Dermis microvascular lymphatic vessel endothelial cell (primary cell): Measurements from ENCODE around the gene RFX4. TPM values are rescaled to one million over a fixed set of nuclear protein-coding genes. Genes with fewer than 3 reads are reported as not detected.
"Not testable (repeated sequence)": the region's sequence is repeated elsewhere in the genome, so short reads cannot be mapped to it uniquely, and the experiment has no call there.

Experiments
- DNase-seq, 2 donors: peaks; one replicate each; pipeline versions ENCODE4 v3.0.0 to v3.0.0-alpha.2; 2010; ENCODE audit warnings: low read depth in 2 of 2
- total RNA-seq: library from RNA; depleted of rRNA; stranded (reverse); fragments of >200 nt; gene quantifications from 2 replicates; pipeline ENCODE4 v1.2.1, GENCODE V29; 2014

RFX4 gene
- total RNA-seq, 1 donor from 2014 or later = not detected

GRCh38 chr12:106726603-106727202 is 143.9 kb downstream of the RFX4 start:
- DNase-seq = not testable (repeated sequence)

GRCh38 chr12:106729611-106730010 is 146.8 kb downstream of the RFX4 start:
- DNase-seq = no peak

DNA sequence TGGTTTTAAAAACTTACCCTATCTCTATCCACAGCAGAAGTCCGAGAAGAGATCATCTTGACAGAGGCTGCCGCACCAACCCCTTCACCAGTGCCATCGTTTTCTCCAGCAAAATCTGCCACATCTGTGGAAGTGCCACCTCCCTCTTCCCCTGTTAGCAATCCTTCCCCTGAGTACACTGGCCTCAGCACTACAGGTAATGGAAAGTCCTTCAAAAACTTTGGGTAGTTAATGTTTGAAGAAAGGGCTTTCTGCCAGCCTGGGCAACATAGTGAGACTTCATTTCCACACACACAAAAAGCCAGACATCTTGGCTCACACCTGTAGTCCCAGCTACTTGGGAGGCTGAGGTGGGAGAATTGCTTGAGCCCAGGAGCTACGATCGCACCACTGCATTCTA is 150.1 kb downstream of the RFX4 start:
- DNase-seq = no peak

- DNase-seq = no peak
Observed at GRCh38 chr12:106733660-106734059, 150.9 kb downstream of the RFX4 start.

- peak in 1 of 2 donors; percentile 34 for DNase-seq
Observed at GRCh38 chr12:106736051-106736957, 153.5 kb downstream of the RFX4 start.

- peak; percentile 28 to 63 for DNase-seq
Observed at GRCh38 chr12:106739318-106739717, 156.5 kb downstream of the RFX4 start.

DNA sequence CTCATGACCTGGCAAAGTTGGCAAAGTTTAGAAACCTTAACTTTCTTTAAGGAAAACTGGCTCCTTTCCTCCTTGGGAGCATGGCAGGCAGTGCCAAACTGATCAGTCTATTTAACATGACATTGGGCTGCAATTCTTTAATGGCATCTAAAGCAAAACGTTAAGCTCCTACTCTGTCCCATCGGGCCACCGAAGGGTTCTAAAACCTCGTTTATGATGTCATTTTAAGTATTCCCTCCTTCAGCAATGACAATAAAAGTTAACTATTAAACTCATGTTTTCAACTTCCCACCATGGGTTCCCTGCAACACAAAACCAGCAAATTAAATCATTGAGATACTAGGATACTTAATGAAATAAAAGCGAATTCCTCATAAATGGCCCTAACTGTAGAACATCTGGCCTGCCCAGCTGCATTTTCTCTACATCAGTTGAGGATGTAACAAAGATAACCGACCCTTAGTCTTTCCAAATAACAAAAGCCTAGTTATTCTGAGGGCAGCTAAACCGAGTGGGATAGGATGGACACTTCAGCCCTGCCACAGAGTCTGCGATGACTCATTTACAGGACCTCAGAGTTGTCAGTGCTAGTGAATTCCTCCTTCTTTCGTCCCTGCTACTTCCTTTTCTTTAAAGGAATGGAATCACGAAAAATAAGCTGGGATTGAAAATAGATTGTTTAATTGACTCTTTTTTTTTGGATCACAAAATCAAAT is 157.2 kb downstream of the RFX4 start:
- DNase-seq = no peak

GRCh38 chr12:106740818-106741217 is 158.0 kb downstream of the RFX4 start:
- no peak for DNase-seq

DNA sequence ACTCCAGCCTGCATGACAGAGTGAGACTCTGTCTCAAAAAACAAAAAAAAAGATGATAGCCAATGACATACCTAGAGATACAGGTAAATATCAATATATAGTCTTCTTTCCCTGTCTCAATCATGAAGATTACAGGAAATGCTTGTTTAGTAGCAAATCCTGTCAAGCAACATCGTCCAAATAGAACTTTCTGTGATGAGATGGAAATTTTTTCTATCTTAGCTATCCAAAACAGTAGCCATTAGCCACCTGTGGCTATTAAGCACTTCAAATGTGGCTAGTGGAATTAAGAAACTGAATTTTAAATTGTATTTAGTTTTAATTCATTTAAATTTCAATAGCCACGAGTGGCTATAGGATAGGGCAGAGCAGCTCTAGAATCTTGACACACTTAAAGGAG is 158.4 kb downstream of the RFX4 start:
- DNase-seq = no peak

DNA sequence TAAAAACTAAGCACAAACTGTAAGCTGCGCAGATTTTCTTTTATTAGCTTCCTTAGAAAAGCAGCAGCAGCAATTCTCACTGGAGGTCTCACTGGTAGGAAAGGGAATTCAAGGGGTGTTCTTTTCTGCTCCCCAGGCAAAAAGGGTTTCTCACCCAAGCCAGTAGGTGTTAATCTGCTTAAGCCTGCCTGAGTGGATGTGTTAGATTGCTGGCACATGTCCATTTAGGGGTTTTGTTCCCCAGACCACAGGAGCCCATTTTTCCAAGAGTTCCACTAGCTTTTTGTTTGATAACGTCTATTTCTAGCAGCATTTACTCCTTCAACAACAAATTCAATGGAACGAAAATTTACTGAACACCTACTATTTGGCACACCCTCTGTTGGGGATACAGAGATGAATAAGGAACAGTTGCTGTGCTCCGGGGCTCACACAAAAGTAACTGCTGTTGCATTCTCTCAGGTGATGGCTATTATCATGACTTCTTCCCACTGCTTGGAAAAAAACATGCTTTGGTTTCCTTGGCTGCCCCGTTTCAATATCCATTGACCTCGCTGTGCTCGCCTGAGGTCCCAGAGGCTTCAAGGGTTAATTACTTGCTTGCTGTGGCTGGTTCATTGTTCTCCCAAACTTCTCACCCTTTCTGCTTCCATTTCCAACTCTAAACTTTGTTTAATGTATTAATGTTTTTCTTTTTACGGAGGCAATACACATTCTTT is 160.6 kb downstream of the RFX4 start:
- no peak for DNase-seq

GRCh38 chr12:106744600-106744999 is 161.8 kb downstream of the RFX4 start:
- DNase-seq = no peak

DNA sequence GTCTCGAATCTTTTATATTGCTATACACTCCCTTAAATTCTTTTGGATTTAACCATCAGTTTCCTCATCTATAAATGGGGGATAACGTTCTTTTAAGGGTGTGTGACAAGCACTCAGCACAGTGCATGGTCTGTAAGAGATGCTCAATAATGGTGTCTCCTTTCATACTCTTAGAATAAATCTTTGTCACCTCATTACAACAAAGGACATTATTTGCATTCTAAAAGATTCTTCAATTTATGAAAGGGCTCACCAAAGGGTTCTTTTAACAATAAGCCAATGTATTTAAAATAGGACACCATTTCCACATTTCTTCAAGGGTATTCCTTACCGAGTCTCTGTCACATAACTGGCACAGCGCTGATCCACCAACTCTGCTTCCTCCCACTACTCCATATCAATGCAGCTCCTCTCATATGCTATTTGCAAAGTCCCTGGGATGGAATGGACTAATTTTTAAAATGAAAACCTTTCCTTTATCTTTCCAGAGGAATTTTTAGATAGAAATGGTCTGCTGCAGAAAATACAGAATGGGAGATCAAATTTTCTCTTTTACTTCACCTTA is 162.5 kb downstream of the RFX4 start:
- DNase-seq = no peak

- no peak for DNase-seq
Observed at GRCh38 chr12:106747973-106748436, 165.2 kb downstream of the RFX4 start.

GRCh38 chr12:106750524-106750923 is 167.7 kb downstream of the RFX4 start:
- no peak for DNase-seq

- DNase-seq = no peak
Observed at GRCh38 chr12:106753526-106753925, 170.7 kb downstream of the RFX4 start.

DNA sequence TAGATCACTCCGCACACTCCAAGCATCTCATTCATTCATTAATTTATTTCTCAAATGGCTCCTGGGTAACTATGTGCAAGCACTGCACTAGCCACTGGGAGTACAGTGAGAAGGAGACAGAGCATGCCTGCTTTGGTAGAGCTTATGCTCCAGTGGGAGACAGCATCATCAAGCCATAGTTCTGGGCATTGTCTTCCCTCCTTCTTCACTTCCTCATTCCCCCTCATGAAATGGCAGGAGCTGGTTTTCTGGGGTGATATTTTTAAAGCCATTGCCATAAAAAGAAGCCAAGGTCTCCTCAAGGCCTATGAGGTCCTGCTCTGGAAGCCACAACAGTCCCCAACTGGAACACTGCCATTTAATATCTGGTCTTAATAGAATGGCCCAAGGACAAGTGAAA is 171.5 kb downstream of the RFX4 start:
- DNase-seq = no peak

GRCh38 chr12:106757623-106758348 is 175.0 kb downstream of the RFX4 start:
- DNase-seq = no peak

GRCh38 chr12:106758349-106759110 is 175.7 kb downstream of the RFX4 start:
- no peak for DNase-seq

DNA sequence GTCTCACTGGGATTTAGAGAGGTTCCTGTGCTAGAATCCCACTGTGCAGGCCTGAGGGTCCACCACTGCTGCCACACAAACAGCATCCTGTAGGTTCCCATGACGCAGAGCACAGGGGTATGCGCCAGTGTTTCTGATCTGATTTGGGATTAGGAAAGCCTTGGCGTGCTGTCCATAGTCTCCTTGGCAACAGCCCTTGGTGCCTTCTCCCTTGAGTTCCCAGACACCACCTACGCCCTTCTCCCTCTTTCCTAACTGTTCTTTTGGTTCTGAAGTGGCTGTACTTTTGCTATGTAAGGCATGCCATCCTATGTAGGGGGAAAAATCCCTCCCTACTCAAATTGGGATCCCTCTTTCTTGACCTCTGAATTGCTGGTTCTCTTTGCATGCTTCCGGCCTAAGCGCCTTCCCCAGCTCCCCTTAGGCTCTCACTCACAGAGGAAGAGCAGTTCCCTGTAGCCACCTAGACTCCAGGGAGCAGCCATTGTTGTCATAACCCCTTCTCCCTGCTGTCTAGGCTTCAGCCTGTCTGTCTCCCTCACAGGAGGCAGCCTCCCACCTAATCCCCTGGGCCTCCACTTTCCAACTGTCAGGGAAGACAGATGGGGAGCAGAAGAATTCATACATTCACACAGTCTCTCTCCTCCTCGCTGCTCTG is 176.9 kb downstream of the RFX4 start:
- DNase-seq = no peak
